AG04450 (cell line): Measurements from ENCODE around the gene C21orf58. TPM values are rescaled to one million over a fixed set of nuclear protein-coding genes. Genes with fewer than 3 reads are reported as not detected.

Source experiments
- CTCF ChIA-PET: fragments of 300-600, 350-600 bp; formaldehyde crosslinking; extraction: SDS; loops from one replicate; lab custom pipeline; 2022; ENCODE audit warnings: antibody characterized with exemption, inconsistent platforms; lab: Charles Lee
- POLR2A ChIA-PET: fragments of 350-600 bp; formaldehyde crosslinking; extraction: SDS; loops from one replicate; lab custom pipeline; 2021; ENCODE audit warnings: antibody characterized with exemption, inconsistent platforms; lab: Yijun Ruan, JAX
- DNase-seq: peaks from one replicate; pipeline ENCODE4 v3.0.0-alpha.2; 2011; ENCODE audit warnings: low read depth, low spot score
- H3K27ac ChIP-seq: one replicate; pipeline ENCODE4 v1.5.1; 2012; ENCODE audit warnings: low read depth, low read length, control low read depth
- H3K27me3 ChIP-seq: one replicate; pipeline ENCODE4 v1.6.0; 2012; ENCODE audit warnings: low read length; ENCODE audit not compliant: control insufficient read depth, insufficient read depth
- H3K4me3 ChIP-seq: 2 replicates; pipeline ENCODE4 v1.5.1; 2011; ENCODE audit warnings: mild to moderate bottlenecking, low read depth, low read length, control low read depth
- H3K9me3 ChIP-seq: 2 replicates; pipeline ENCODE4 v1.5.1; 2012; ENCODE audit warnings: low read length; ENCODE audit not compliant: control insufficient read depth, insufficient read depth
- CTCF ChIP-seq: IDR thresholded peaks from 2 replicates; pipeline ENCODE4 v1.5.1; 2011; ENCODE audit warnings: low read depth, low read length, control low read depth, inconsistent platforms
- polyA plus RNA-seq: library from polyadenylated mRNA; depleted of rRNA; stranded (reverse); fragments of >200 nt; gene quantifications from 2 replicates; pipeline ENCODE4 v1.2.3, GENCODE V29; 2011

The C21orf58 gene
- polyA plus RNA-seq, 1 experiment = 1.2 TPM

GRCh38 chr21:46289655-46290179 lies 34.0 kb downstream of the C21orf58 start:
- DNase-seq = no peak
- ChIA-PET CTCF (no interaction called here), POLR2A (no interaction called here)
- Histone ChIP-seq H3K4me3 (no peak overlapping the region), H3K27ac (no peak overlapping the region), H3K27me3 (no peaks in the 10 kb centered on the region), H3K9me3 (peaks cover 4% of the 10 kb centered on the region)
- TF ChIP-seq CTCF = no peak

- Histone ChIP-seq H3K4me3 (peak overlapping the region; percentile 78; the same call in 1 of the 2 replicates), H3K27me3 (no peaks in the 10 kb centered on the region), H3K27ac (no peak overlapping the region), H3K9me3 (peaks cover 2% of the 10 kb centered on the region; the same call in 1 of the 2 replicates)
- TF ChIP-seq CTCF = no peak
- ChIA-PET POLR2A (no interaction called here), CTCF (no interaction called here)
- DNase-seq = no peak
These were observed 36.1 kb downstream of the C21orf58 start for GRCh38 chr21:46287541-46287940.

GRCh38 chr21:46286648-46287002 lies 37.0 kb downstream of the C21orf58 start:
- peak; percentile 11; the same call in 1 of the 2 replicates for TF ChIP-seq CTCF
- H3K27ac ChIP-seq = peak overlapping the region; percentile 83
- CTCF ChIA-PET = no interaction called here
- DNase-seq = peak; percentile 30
- H3K9me3 ChIP-seq = 0 out of 2 replicates have a peak, but pooled peaks cover 2% of the 10 kb centered on the region
- POLR2A ChIA-PET = interaction anchor here (1.0 kb wide), 1 partner anchor 14 kb away, joined by 3 read pairs; no protein-coding TSS in a partner anchor
- no peaks in the 10 kb centered on the region for H3K27me3 ChIP-seq
- H3K4me3 ChIP-seq = peak overlapping the region; percentile 78

GRCh38 chr21:46285761-46286647 lies 37.7 kb downstream of the C21orf58 start, which contains the start of gene YBEY:
TSS of gene YBEY (plus strand) at chr21:46286342. CDS start at chr21:46286914, 572 bp downstream.
- ChIA-PET CTCF (interaction anchor here (0.9 to 2.0 kb wide), 4 partner anchors 11 to 316 kb away, joined by 3 to 5 read pairs (median 4); no protein-coding TSS in a partner anchor), POLR2A (interaction anchor here (0.7 to 1.3 kb wide), 4 partner anchors 15 to 133 kb away, joined by 3 to 6 read pairs (median 4); partner anchors contain the start of gene C21orf58)
- Histone ChIP-seq H3K27me3 (no peaks in the 10 kb centered on the region), H3K9me3 (0 out of 2 replicates have a peak, but pooled peaks cover 2% of the 10 kb centered on the region), H3K27ac (peak within 1 kb of the TSS; percentile 83), H3K4me3 (peak within 1 kb of the TSS; percentile 78)
- DNase-seq = peak; percentile 76
- peak; percentile 44 for TF ChIP-seq CTCF
